ENCODE measurements around the gene S100A8. TPM values are rescaled to one million over a fixed set of nuclear protein-coding genes. Genes with fewer than 3 reads are reported as not detected.
A peak's percentile ranks its signal among the peaks of the same experiment; 100 is the strongest.

The S100A8 gene
- total and polyA plus RNA-seq, 4 donors: 38.4 to 99.3 (median 41.9) TPM

GRCh38 chr1:153360592-153361479 is 30.0 kb downstream of the S100A8 start:
- TF ChIP-seq NR2F2 (IDR thresholded peaks at IDR 0.05) (no peak), JUND (IDR thresholded peaks at IDR 0.05) (no peak), ZBTB33 (IDR thresholded peaks at IDR 0.05) (no peak), HNF4A (conservative IDR thresholded peaks at IDR 0.05) (no peak), GABPA (IDR thresholded peaks at IDR 0.05 in 1 of 2, conservative IDR thresholded peaks at IDR 0.05 in 1 of 2) (no peak), RXRA (IDR thresholded peaks at IDR 0.05) (no peak), SP1 (IDR thresholded peaks at IDR 0.05) (no peak), YY1 (IDR thresholded peaks at IDR 0.05) (no peak), REST (IDR thresholded peaks at IDR 0.05) (no peak), ATF3 (IDR thresholded peaks at IDR 0.05) (no peak)
- DNase-seq (ENCODE audit: low spot score): no peak
- Histone ChIP-seq H3K9me3 (ENCODE audit: control insufficient read depth in 4 of 4, low read length in 3 of 4) (no peaks in the 10 kb centered on the region), H3K36me3 (ENCODE audit: control insufficient read depth in 4 of 4, insufficient read depth in 3 of 4, low read depth in 1 of 4, low read length in 3 of 4) (no peaks in the 10 kb centered on the region), H3K9ac (ENCODE audit: low read depth in 1 of 2, low read length in 2 of 2) (no peak overlapping the region), H3K4me3 (ENCODE audit: low read depth in 1 of 3, low read length in 3 of 3) (no peak overlapping the region), H3K4me1 (ENCODE audit: control insufficient read depth in 4 of 4, insufficient read depth in 4 of 4, low read length in 3 of 4) (peaks cover 0 to 11% (median 5%) of the 10 kb centered on the region in 4 donors), H3K27me3 (ENCODE audit: control insufficient read depth in 4 of 4, insufficient read depth in 4 of 4, low read length in 3 of 4) (peaks cover 0 to 4% (median 1%) of the 10 kb centered on the region in 4 donors), H3K27ac (ENCODE audit: low read depth in 1 of 2, low read length in 2 of 2) (peak overlapping the region in 1 of 2 donors; percentile 61)
- WGBS: 87% methylated on average over 11 of the region's 11 CpGs

DNA sequence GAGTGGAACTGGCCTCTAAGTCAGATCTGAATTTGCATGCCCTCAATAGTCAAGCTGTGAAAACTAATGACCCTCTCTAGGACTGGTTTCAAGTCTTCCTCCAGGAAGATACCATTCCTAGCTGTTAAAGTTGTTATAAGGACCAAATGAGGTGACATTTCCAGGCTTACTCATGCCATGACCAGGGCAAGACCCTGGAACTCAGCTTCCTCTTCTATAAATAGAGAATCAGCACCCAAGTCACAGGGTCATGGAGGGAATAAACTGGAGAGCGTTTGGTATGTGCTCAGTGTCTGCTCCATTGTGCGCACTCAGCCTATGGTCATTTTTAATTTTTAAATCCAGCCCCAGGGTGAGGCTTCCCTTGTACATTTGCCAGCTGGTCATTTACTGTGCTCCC is 30.7 kb downstream of the S100A8 start:
- Histone ChIP-seq H3K9ac (ENCODE audit: low read depth in 1 of 2, low read length in 2 of 2) (no peak overlapping the region), H3K27ac (ENCODE audit: low read depth in 1 of 2, low read length in 2 of 2) (peak overlapping the region in 1 of 2 donors; percentile 73), H3K4me1 (ENCODE audit: control insufficient read depth in 4 of 4, insufficient read depth in 4 of 4, low read length in 3 of 4) (peaks cover 0 to 11% (median 5%) of the 10 kb centered on the region in 4 donors), H3K36me3 (ENCODE audit: control insufficient read depth in 4 of 4, insufficient read depth in 3 of 4, low read depth in 1 of 4, low read length in 3 of 4) (no peaks in the 10 kb centered on the region), H3K4me3 (ENCODE audit: low read depth in 1 of 3, low read length in 3 of 3) (no peak overlapping the region), H3K9me3 (ENCODE audit: control insufficient read depth in 4 of 4, low read length in 3 of 4) (no peaks in the 10 kb centered on the region), H3K27me3 (ENCODE audit: control insufficient read depth in 4 of 4, insufficient read depth in 4 of 4, low read length in 3 of 4) (peaks cover 0 to 4% (median 0%) of the 10 kb centered on the region in 4 donors)
- no peak for DNase-seq (ENCODE audit: low spot score)
- no peak for TF ChIP-seq FOXA2 (IDR thresholded peaks at IDR 0.05)
- no peak for TF ChIP-seq MAX (IDR thresholded peaks at IDR 0.05)
- peak in 1 of 2 donors; percentile 34 for TF ChIP-seq RXRA (IDR thresholded peaks at IDR 0.05)
- no peak for TF ChIP-seq GABPA (IDR thresholded peaks at IDR 0.05 in 1 of 2, conservative IDR thresholded peaks at IDR 0.05 in 1 of 2)
- no peak for TF ChIP-seq FOXA1 (IDR thresholded peaks at IDR 0.05)
- no peak for TF ChIP-seq ATF3 (IDR thresholded peaks at IDR 0.05)
- WGBS: 85% methylated on average over 2 of the region's 2 CpGs

All from liver (tissue), 9 donors.